ENCODE data around the gene COA1.
"Not testable (repeated sequence)": the region's sequence is repeated elsewhere in the genome, so short reads cannot be mapped to it uniquely, and the experiment has no call there.

The COA1 gene

DNA sequence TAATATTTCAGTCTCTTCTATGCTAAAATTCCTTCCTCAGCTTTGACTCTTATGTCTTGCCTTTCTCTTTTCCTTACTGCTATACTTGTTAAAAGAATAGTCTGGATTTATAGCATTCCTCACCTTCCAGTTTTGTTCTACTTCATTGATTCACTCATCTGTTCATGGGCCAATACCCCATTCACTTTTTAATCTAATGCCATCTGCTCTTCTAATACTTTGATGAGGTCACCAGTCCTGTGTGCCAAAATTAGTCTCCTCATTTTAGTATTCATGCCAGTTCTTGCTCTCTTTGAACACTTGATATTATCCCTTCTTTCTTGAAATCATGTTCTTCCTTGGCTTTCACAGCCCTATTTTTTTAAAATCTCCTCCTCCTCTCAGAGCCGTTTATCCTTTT, 127.1 kb downstream of the COA1 start:
- DNase-seq (ENCODE audit: low spot score): no peak
- in situ Hi-C loops (cut with MboI; ENCODE audit: low pct_unique_long_range_greater_than_20kb, low sequenced_read_pairs, unreplicated experiment): no loop called here
- TF ChIP-seq, protein P1, sequence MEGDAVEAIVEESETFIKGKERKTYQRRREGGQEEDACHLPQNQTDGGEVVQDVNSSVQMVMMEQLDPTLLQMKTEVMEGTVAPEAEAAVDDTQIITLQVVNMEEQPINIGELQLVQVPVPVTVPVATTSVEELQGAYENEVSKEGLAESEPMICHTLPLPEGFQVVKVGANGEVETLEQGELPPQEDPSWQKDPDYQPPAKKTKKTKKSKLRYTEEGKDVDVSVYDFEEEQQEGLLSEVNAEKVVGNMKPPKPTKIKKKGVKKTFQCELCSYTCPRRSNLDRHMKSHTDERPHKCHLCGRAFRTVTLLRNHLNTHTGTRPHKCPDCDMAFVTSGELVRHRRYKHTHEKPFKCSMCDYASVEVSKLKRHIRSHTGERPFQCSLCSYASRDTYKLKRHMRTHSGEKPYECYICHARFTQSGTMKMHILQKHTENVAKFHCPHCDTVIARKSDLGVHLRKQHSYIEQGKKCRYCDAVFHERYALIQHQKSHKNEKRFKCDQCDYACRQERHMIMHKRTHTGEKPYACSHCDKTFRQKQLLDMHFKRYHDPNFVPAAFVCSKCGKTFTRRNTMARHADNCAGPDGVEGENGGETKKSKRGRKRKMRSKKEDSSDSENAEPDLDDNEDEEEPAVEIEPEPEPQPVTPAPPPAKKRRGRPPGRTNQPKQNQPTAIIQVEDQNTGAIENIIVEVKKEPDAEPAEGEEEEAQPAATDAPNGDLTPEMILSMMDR (IDR thresholded peaks at IDR 0.05; ENCODE audit: extremely low read depth, insufficient read depth, missing control alignments): no peak

DNA sequence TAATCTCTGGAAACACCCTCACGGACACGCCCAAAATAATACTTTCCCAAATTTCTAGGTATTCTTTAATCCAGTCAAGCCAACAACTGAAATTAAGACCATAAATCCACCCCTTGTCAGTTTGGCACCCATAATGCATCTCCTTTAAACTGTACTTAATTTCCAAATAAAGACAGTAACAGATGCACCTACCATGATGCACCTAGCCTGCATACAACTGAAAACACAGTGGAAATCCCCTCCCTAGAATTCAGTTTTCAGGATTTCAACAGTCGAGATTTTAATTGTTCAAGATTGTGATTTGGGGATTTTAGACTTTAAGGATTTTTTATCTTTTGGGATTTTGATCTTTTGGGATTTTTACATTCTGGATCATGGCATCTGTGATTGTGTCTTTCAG, 129.3 kb downstream of the COA1 start:
- DNase-seq (ENCODE audit: low spot score): no peak
- in situ Hi-C loops (cut with MboI; ENCODE audit: low pct_unique_long_range_greater_than_20kb, low sequenced_read_pairs, unreplicated experiment): no loop called here
- TF ChIP-seq, protein P1 (IDR thresholded peaks at IDR 0.05; ENCODE audit: extremely low read depth, insufficient read depth, missing control alignments): no peak

DNA sequence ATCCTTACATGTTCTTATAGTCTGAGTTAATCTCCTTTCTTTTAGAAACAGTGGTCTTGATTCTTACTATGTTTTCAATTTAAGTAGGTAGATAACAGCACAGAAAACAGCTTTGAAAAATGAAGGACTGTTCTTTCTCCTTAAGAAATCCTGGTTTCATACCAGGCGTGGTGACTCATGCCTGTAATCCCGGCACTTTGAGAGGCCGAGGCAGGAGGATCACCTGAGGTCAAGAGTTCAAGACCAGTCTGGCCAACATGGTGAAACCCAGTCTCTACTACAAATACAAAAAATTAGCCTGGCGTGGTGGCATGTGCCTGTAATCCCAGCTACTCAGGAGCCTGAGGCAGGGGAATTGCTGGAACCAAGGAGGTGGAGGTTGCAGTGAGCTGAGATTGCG, 132.9 kb downstream of the COA1 start:
- in situ Hi-C loops (cut with MboI; ENCODE audit: low pct_unique_long_range_greater_than_20kb, low sequenced_read_pairs, unreplicated experiment); DNase-seq (ENCODE audit: low spot score): not testable (repeated sequence)

DNA sequence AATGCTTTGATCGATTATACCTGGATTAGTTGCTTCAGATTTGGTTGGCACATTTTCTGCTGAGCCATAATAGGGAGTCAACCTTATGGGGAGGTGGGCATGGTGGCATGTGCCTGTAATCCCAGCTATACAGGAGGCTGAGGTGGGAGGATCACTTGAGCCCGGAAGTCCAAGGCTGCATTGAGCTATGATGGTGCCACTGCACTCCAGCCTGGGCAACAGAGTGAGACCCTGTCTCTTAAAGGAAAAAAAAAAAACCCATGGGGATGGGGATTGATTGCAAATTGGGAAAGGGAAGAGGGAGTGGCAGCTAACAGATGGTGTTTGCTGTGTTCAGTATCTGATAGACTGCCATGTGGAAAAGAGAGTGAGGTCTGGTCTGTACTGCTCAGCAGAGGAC, 135.3 kb downstream of the COA1 start:
- TF ChIP-seq, protein P1 (IDR thresholded peaks at IDR 0.05; ENCODE audit: extremely low read depth, insufficient read depth, missing control alignments): no peak
- in situ Hi-C loops (cut with MboI; ENCODE audit: low pct_unique_long_range_greater_than_20kb, low sequenced_read_pairs, unreplicated experiment): no loop called here
- DNase-seq (ENCODE audit: low spot score): no peak

DNA sequence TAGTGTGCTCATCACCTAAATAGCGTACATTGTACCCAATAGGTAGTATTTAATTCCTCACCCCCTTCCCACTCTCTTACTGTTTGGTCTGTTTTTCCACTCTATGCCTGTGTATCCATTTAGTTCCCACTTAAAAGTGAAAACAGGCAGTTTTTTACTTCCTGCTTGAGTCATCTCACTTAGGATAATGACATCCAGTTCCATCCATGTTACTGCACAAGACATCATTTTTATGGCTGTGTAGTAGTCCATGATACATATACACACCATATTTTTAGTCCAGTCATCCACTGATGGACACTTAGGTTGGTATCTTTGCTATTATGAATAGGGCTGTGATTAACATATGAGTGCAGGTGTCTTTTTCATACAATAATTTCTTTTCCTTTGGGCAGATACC, 136.3 kb downstream of the COA1 start:
- TF ChIP-seq, protein P1 (IDR thresholded peaks at IDR 0.05; ENCODE audit: extremely low read depth, insufficient read depth, missing control alignments): no peak
- in situ Hi-C loops (cut with MboI; ENCODE audit: low pct_unique_long_range_greater_than_20kb, low sequenced_read_pairs, unreplicated experiment): no loop called here

DNA sequence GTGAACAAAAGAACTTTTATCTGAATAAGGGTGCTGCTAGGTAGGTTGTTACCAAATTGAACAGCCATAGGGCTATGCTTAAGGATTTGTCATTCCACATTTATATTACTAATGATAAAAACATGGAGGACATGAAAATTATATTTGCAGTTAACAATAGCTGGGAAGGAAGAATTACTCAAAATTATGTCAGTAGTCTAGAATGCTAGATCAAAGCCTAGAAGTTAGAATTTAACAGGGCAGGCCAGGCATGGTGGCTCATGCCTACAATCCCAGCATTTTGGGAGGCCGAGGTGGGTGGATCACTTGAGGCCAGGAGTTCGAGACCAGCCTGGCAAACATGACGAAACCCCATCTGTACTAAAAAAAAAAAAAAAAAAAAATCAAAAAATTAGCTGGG, 137.0 kb downstream of the COA1 start:
- TF ChIP-seq, protein P1 (IDR thresholded peaks at IDR 0.05; ENCODE audit: extremely low read depth, insufficient read depth, missing control alignments): no peak
- DNase-seq (ENCODE audit: low spot score): no peak
- in situ Hi-C loops (cut with MboI; ENCODE audit: low pct_unique_long_range_greater_than_20kb, low sequenced_read_pairs, unreplicated experiment): no loop called here

More for the DNA sequence above, 136.3 kb downstream of the COA1 start:
- no peak for DNase-seq (ENCODE audit: low spot score)

DNA sequence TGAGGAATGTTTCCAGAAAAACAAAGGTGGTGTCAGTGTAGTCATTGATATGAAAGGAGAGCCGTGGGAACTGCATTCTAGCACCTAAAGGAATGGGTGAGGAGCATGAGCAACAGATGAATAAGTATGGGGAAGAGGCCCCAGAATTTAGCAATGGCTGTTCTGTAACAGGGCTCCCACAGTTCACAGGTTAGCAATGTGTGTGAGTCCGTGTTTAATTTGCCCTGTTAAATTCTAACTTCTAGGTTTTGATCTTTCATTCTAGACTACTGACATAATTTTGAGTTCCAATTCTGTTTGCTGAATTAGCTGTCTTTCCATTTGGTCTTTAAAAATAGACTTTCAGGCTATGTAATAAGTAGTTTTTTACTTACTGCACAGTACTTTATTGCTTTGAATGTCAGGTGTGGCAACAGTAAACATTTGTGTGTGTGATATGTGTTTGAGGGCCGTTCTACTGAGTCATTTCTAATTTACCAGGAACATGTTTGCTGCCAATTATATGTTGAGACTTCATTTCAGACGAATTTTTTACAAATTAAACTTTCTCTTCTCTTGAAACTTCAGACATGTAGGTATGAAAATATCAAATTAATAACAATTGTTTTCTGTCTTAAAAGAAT, 137.7 kb downstream of the COA1 start:
- in situ Hi-C loops (cut with MboI; ENCODE audit: low pct_unique_long_range_greater_than_20kb, low sequenced_read_pairs, unreplicated experiment): no loop called here
- TF ChIP-seq, protein P1 (IDR thresholded peaks at IDR 0.05; ENCODE audit: extremely low read depth, insufficient read depth, missing control alignments): no peak
- DNase-seq (ENCODE audit: low spot score): no peak
